GM18861 (cell line): ENCODE data around the gene KAZN.

Experiments
- ATAC-seq: cut with Tn5 transposase; IDR thresholded peaks from one replicate; pipeline ENCODE4 v1.9.1; 2021; ENCODE audit not compliant: unreplicated experiment

Gene KAZN

DNA sequence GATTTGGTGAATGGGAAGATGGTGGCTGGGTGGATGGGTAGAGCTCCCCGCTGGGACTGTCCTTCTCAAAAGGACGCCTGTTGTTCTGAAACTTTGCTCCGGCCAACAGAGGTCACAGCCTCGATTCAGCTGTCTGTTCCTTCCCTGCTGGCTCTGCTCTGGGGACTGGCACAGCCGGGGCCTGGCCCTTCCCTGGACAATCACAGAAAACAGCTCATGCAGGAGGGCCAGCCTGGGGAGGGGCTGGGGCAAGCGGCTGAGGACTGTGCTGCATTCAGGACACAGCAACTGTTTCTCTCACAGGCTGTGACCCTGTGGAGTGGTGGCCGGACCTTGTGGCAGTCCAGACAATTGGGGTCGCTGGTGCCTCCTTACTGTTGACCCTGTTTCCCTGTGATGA, 444.4 kb downstream of the KAZN start:
- no peak for ATAC-seq

DNA sequence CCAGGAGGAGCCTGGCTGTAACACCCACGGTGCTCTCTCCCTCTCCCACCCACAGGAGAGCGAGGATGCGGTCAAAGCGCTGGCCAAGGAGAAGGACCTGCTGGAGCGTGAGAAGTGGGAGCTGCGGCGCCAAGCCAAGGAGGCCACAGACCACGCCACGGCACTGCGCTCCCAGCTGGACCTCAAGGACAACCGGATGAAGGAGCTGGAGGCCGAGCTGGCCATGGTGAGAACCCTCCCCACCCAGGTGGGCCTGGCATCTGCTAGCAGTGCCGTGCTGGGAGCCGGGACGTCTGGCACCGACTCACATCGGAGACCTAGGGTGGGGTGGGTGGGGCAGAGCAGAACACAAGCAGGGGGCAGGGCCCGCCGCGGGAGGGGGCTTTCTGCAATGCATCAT, 445.4 kb downstream of the KAZN start:
- ATAC-seq = no peak

- ATAC-seq = no peak
Observed at GRCh38 chr1:15045123-15045522, 446.6 kb downstream of the KAZN start.

DNA sequence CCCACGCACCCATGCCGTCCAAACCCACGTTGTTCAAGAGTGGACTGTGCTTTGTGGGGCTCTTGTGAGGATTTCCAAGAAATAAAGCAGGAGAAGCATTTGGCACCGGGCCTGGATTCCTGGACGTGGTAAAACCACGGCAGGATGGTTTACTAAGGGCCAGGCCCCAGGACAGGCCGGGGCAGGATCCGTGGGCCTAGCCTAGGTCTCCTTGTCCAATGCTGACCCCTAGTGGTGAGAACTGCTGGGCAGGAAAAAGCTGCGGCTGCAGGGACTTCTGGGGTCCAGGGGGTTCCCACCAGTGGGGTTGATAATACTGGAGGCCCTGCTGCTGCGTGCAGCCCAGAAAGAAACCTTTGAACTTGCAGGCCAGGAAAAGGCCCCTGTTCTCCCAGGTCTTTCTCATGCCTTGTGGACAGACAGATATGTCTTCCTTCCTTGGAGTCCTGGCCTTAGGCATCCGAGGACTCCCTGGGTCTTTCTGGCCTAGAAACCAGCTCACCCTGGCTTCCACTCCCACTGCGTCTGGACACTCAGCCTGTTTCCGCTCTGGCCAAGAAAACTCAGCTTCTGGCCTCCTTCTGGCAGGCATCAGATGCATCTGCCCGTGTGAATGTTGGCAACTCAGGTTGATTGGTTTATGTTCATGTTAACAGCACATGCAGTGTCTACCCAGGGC, 448.1 kb downstream of the KAZN start:
- no peak for ATAC-seq

DNA sequence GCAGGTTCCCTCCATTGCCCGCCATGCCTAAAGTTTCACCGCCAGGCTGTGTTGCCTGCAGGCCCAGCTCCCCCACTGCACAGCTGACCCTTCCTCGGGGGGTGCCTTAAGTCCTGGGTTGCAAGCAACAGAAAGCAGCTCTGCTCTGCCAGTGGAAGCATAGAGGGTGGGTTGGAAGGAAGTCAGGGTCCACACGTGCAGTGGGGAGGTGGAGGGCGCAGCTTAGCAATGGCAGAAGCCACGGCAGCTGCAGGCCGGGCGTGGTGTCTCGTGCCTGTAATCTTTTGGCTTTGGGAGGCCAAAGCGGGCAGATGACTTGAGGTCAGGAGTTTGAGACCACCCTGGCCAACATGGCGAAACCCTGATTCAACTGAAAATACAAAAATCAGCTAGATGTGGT, 448.8 kb downstream of the KAZN start:
- no peak for ATAC-seq

GRCh38 chr1:15048437-15048980, 450.0 kb downstream of the KAZN start:
- no peak for ATAC-seq

DNA sequence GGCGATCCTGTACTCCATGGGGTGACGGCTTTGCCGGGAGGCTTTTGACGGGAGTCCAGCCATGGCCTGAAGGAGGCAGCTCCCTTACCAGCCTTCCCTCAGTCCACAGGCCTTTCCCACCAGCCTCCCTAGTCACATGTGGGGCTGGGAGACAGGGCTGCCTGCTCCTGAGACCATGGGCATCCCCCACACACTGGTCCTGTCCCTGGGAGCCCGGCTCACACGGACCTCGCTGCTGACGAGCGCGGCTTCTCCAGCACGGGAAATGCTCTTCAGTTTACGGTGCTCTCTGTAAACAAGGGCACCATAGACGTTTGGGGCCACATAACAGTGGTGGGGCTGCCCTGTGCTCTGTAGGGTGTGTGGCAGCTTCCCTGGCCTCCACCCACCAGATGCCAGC, 450.6 kb downstream of the KAZN start:
- no peak for ATAC-seq

GRCh38 chr1:15051882-15052528, 453.5 kb downstream of the KAZN start:
- no peak for ATAC-seq

GRCh38 chr1:15053153-15053552, 454.7 kb downstream of the KAZN start:
- no peak for ATAC-seq

GRCh38 chr1:15055736-15056415, 457.4 kb downstream of the KAZN start:
- no peak for ATAC-seq

GRCh38 chr1:15056515-15057285, 458.2 kb downstream of the KAZN start:
- ATAC-seq = no peak

DNA sequence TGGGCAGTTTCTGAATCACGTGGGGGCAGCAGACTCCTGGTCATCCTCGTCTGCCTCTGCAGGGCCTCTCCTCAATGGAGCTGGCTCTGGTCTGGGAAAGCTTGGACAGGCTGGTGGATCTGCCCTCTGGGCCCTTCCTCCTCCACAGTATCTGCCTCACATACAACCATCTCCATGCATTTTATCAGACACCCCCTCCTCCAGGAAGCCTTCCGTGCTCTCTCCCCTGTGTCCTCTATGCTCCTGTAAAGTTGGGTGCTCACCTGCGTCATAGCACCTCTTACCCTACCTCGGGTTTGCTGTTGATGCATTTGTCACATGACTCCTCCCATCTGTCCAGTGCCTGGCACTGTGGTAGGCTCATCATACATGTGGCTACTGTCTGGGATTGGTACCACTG, 459.3 kb downstream of the KAZN start:
- ATAC-seq = no peak

DNA sequence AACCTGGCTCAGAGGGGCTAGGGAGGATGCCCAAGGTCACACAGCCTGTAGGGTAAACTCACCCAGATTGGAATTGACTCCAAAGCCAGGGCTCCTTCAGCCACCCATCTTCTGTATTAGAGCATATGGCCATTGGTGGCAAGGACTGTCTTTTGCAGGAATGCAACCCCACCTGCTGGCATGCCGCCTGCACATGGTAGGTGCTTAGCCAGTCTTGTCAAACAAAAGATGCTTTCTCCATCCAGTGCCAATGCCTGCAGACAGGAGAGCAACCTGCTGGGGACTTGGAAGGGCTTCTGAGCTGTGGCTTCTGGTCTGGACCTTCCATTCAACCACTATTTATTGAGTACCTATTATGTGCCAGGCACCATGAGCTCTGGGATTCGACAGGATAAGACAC, 459.8 kb downstream of the KAZN start:
- no peak for ATAC-seq

GRCh38 chr1:15060104-15060503, 461.6 kb downstream of the KAZN start:
- ATAC-seq = no peak

GRCh38 chr1:15062479-15063099, 464.1 kb downstream of the KAZN start:
- ATAC-seq = no peak

GRCh38 chr1:15063346-15063745, 464.9 kb downstream of the KAZN start:
- ATAC-seq = no peak

- no peak for ATAC-seq
Observed at GRCh38 chr1:15063783-15064182, 465.3 kb downstream of the KAZN start.

GRCh38 chr1:15064217-15064929, 465.9 kb downstream of the KAZN start:
- ATAC-seq = no peak

- no peak for ATAC-seq
Observed at GRCh38 chr1:15065291-15065690, 466.8 kb downstream of the KAZN start.

- no peak for ATAC-seq
Observed at GRCh38 chr1:15065736-15066135, 467.3 kb downstream of the KAZN start.
